ENCODE data around the gene MESP2.

DNA sequence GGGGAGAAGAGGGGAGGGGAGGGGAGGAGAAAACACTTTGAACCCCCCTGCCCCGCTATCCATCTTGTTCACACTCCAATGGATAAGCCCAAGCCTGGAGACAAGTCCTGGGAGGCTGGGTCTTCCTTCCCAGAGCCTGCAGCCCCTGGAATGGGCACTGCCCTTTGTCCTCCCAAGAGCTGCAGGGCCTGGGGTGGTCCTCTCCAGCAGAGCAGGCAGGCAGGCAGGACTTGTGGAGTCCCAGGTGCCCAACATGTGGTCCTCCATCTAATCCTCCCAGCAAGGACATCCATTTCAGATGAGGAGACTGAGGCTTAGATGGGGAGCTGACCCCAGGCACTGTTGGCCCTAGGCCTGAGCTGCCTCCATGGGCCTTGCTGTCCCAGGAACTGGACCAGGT, 10.4 kb upstream of the MESP2 start:
- TF ChIP-seq, protein P1, sequence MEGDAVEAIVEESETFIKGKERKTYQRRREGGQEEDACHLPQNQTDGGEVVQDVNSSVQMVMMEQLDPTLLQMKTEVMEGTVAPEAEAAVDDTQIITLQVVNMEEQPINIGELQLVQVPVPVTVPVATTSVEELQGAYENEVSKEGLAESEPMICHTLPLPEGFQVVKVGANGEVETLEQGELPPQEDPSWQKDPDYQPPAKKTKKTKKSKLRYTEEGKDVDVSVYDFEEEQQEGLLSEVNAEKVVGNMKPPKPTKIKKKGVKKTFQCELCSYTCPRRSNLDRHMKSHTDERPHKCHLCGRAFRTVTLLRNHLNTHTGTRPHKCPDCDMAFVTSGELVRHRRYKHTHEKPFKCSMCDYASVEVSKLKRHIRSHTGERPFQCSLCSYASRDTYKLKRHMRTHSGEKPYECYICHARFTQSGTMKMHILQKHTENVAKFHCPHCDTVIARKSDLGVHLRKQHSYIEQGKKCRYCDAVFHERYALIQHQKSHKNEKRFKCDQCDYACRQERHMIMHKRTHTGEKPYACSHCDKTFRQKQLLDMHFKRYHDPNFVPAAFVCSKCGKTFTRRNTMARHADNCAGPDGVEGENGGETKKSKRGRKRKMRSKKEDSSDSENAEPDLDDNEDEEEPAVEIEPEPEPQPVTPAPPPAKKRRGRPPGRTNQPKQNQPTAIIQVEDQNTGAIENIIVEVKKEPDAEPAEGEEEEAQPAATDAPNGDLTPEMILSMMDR (conservative IDR thresholded peaks at IDR 0.05; ENCODE audit: low read length), result no peak
- TF ChIP-seq EZH2phosphoT487 (IDR thresholded peaks at IDR 0.05; ENCODE audit: borderline replicate concordance), result no peak
